HG03439 (cell line): Measurements from ENCODE around the gene GCH1.
A peak's percentile ranks its signal among the peaks of the same experiment; 100 is the strongest.

Source experiments
- ATAC-seq: cut with Tn5 transposase; IDR thresholded peaks from one replicate; pipeline ENCODE4 v1.9.1; 2021; ENCODE audit warnings: mild to moderate bottlenecking, moderate library complexity; ENCODE audit not compliant: unreplicated experiment

GCH1 gene

DNA sequence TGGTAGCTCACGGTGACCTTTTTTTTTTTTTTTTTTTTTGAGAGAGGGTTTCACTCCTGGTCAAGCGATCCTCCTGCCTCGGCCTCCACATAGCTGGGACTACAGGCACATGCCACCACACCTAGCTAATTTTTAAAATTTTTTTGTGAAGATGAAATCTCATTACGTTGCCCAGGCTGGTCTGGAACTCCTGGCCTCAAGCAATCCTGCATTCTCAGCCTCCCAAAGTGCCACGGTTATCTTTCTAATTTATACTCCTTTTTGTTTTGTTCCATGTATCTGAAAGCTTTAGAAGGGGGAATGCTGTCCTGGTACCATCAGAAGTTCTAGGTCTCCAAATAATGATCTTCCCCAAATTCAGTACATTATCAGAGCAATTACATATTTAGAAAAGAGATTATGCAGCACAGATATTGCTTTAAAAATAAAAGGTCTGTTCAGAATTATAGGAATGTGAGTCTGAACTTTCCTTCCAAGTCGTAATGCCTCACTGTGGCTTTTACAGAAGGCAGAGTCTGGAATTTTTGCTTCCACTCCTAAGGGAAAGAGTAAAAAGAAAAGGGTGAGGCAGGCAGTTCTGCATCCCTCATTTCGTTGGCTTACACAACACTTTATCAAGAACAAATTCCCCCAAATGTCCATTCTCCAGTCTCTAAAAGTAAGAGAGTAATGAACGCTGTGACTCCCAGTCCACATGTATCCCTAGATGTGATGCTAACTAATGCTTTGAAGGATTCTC, 73.0 kb downstream of the GCH1 start:
- ATAC-seq: no peak

DNA sequence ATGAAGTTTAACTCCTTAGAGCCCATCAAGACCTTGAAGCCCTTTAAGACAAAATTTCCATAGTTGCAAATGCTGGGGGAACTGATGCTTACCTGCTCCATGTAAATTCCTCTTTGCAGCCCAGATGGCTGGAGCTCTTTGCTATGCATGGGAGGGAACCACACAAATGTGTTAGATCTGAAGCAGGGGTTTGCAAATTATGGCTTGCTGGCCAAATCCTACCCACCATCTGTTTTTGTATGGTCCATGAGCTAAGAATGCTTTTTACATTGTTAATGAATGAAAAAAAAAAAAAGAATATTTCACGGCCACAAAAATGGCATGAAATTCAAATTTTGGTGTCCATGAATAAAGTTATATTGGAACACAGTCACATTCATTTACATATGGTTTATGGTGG, 74.6 kb downstream of the GCH1 start:
- ATAC-seq: no peak

DNA sequence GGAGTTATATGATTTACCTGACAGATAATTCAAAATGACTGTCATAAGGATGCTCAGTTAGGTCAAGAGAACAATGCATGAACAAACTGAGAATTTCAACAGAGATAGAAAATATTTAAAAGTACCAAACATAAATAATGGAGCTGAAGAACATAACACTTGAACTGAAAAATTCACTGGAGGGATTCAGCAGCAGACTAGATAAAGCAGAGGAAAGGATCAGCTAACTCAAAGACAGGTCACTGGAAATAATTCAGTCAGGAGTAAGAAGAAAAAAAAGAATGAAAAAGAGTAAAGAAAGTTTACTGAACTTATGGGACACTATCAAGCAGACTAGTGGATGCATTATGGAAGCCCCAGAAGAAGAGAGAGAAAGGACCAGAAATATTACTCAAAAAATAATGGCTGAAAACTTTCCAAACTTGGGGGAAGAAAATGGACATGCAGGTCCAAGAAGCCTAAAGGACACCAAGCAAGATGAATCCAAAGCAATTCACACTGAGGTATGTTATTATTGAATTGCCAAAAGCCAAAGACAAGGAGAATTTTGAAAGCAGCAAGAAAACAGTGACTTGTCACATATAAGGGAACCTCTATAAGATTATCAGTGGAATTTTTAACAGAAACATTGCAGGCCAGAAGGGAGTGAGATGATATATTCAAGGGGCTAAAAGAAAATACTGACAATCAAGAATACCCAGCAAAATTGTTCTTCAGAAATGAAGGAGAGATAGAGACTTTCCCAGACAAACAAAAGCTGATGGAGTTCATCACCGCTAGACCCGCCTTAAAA, 78.7 kb downstream of the GCH1 start:
- ATAC-seq: no peak

DNA sequence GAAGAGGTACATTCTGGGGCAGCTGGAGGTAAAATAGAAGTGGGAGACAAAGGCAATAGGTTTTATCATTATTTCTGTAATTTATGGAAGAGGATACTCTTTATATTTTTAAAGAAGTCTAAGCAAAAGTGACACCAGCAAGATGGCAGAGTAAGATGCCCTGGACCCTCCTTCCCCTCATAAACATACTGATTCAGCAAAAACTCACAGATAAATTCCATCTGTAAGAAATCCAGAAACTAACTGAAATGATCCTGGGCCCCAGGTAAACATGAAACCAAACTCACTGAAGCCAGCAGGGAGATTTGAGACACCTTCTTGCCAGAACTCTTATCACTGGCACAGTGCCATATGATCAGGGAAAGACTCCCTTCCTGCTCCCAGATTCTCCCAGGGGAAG, 79.9 kb downstream of the GCH1 start:
- no peak for ATAC-seq

DNA sequence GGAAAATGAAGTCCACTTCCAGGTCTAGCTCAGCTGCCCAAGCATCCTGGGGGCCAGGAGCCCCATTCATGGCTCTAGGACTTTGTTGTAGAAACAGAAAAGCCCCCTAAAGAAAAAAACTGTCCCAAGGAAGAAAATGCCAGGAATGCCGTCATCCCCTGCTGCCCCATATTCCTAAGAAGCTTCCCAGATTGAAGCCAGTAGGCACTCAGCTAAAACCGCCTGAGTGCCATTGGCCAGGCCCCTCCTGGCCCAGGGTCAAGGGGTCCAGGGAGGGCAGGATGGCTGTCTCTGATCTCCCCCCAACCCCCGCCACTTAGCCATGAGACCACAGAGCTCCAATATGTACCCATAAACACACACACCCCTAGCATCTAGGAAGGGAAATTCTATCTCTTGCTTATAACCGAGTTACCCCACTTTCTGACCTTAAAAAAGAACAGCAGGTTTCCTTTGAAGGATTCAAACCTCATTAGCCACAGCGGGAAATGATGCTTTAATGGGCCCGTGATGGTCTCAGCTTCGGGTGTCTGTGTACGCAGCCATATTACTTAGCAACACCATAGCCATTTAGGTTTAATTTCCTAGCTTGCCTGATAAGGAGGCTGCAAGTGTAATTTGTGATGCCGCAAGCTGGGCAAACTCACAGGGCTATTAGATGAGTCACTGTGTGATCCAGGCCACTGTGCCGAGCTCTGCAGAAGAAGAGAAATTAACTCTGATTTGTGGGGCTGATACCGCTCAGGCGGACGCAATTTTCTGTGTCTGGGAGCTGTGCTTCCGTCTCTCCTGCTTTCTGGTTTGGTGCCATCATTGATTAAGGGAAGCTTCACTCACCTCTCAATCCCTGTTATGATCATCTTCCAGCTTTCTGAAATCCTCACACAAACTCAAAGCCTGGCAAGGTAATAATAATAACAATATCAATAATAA, 84.2 kb downstream of the GCH1 start:
- no peak for ATAC-seq

DNA sequence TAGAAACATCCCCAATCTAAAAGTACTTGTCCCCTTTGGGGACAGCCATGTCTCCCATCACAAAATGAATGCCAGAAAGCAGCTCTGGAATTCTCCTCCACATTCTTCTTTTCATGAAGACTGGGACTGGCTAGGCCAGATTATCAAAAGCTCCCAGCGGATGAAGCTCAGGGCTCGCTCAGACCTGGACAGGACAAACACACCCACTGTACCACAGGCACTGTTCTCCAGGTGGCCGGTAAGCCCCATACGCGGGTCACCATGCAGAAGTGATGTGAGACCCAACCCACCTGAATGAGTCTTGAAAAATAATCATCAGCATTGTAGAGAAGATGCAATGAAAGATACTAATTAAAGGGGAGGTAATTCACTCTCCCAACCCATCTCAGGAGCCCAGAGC, 85.1 kb downstream of the GCH1 start:
- no peak for ATAC-seq

DNA sequence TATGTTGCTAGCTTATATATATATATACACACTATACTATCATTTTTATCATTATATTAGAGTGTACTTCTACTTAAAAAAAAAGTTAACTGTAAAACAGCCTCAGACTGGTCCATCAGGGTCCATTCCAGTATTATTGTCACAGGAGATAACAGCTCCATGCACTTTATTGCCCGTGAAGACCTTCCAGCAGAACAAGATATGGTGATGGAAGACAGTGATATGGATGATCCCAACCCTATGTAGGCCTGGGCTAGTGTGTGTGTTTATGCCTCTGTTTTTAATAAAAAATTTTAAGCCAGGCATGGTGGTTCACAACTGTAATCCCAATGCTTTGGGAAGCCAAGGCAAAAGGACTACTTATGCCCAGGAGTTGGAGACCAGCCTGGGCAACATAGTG, 86.2 kb downstream of the GCH1 start:
- no peak for ATAC-seq

DNA sequence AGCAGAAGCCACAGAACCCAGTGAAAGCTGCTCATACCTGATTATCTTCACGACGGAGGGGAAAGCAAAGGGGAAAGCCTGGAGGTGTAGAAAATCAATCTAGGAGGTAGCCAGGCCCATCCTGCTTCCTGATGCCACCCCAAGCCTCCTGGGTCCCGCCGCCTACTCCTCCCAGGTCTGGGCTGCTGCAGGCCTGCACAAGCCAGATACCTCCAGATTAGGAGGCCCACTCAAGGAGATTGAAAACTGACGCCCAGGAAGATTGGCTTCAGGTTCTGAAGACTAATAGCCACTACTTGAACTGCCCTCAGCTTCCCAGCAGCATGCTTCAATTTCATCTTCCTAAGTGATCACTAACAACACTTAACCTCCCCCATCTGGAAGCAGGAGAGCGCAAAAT, 87.1 kb downstream of the GCH1 start:
- no peak for ATAC-seq

DNA sequence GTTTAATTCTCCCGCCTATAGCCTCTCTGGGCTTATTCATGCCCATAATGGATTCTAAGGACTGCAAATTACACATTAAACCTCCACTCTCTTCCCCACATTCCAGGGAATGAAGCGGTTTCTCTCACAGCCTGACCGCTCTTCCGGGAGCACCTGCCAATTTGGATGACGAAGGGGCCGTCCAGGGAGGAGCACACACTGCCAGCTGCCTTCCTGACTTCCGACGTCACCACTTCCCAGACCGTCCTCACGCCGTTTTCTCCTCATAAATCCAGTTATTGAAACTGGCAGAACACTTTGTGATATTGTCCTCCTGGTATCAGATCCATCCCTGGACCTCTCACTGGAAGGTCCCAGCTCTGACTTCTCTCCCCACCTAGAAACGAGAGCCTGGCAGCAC, 87.6 kb downstream of the GCH1 start:
- ATAC-seq: no peak

DNA sequence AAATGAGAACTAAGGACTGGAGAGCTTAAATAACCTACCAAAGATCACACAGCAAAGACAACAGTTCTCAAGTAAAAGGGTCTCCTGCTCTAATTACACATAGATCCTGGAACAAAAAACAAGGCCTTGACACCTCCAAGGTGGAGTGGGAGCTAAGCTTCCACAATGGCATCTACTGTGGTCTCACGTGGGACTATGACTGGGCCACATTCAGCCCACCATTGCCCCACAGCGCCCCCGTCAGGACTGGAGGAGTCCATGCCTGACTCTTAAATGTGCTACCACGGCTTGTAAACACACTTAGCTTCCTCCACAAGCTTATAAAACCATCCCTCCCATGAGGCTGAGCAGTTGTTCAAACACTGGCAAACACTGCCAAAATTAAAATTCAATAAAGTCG, 88.5 kb downstream of the GCH1 start:
- ATAC-seq: no peak

DNA sequence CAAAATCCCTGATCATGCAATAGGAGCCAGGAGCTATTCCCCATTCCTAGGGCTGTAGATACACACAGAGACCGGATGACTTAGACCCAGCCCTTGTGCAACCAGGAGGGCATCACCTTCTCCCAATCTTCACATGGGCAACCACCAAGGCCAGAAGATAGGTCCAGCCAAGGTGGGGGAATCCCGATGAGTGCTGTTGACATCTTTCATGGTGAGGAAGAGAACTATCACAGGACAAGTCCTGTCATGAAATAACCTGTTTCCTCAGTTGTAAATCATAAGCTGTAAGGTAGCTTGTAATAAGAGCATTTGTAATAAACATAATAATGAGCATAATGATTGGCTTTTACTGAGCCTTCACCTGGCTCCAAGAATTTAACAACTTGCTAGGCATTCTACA, 89.5 kb downstream of the GCH1 start:
- ATAC-seq: no peak

DNA sequence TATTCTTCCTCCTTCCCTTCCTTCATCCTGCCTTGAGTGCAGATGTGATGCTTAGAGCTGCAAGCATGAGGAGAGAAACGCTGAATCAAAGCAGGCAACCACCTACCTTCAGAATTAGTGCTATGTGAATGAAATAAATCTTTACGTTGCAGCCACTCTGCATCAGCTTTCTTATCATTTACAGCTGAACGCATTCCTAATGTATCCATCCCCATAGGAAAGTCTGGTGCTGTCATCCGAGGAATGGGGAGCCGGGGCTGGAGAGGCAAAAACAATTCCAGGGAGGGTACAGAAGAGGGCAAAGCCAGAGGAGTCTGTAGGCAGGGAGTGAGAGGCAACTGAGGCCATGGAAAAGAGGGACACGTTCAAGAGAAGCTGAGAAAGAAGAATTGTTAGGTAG, 90.0 kb downstream of the GCH1 start:
- ATAC-seq: no peak

DNA sequence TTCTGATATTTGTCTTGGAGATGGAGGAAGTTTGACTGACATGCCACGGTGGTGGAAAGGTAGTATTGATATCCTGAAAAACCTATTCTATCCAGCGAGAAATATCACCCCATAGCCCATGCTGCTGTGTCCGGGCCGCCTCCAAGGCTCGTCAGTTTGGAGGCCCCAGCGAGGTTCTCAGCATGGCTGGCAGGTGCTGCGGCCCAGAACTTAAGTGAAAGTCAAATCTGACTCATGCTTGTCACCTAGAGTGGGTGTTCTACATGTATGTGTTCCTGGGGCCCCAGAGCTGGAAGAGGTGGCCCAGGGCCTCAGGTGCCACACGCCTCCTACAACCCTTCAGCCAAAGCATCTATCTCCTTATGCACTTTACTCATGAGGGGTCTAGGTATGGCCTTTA, 92.9 kb downstream of the GCH1 start:
- ATAC-seq: no peak

DNA sequence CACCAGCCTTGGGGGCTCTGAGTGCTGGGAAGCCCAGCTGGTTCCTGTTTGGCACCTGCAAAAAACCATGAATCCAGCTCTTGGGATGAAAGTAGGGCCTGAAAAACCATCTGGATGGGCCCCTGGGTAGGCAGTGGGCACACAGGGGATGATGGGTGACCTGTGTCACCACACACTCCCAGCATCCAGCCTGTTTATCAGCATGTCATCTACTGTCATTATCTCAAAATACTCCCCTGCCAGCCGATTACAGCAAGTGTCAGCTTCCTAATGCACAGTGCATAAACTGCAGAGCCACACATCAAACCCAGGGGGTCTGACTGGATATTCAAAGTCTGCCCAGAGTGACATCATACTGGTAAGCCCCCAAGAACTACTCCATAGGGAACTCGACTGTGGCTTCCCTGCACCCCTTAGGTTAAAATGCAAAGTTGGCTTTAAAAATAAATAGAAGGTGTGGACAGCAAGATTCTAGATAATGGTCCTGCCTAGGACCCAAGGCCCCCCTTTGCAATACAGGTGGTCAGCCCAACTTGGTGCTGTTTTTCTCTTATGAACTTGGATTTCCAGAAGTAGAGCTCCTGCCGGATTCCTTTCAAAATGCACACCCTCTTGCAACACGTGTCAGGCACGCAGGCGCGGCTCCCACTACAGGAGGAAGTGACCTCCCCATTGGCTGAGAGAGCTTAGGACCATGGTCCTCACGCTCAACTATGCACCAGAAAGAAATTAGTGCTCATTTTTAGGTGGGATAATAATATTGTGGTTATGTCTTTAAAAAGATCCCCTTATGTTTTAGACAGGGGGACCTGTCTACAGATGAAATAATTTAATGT, 94.1 kb downstream of the GCH1 start:
- ATAC-seq: no peak

DNA sequence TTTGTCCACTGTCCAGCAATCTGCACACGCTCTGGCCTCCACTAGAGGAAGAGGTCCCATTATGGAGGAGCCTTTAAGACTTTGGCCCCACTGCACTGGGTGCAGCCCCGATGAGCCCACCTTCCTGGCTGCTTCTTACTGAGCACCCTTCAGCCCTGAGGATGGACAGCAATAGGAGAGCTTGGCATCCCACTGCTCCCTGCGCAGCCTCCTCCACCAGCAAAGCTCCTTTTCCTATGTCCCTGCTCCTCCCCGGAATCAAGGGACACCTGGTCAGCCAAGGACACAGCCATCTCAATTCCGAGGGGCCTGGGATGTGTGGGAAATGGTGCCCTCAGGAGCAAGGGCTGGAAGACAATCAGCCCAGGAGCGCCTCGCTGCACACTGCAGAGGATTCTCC, 94.7 kb downstream of the GCH1 start:
- ATAC-seq: no peak

DNA sequence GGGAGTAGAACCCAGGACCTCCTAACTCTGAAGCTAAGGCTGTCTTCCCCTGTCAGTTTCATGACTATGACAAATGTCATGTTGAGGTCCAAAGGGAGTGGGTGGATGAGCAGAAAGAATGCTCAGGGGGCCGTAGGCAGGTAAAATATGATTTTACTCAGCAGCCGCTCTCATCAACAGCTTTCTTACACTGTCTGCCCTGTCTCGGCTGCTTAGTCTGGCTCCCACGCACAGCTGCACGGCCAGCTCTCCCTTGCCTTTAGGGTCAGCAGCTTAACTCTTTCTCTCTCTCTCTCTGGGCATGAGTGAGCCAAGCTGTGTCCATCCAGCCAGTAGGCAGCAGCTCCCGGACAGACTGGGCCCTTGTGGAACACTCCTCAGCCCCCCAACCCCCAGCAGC, 95.2 kb downstream of the GCH1 start:
- no peak for ATAC-seq

DNA sequence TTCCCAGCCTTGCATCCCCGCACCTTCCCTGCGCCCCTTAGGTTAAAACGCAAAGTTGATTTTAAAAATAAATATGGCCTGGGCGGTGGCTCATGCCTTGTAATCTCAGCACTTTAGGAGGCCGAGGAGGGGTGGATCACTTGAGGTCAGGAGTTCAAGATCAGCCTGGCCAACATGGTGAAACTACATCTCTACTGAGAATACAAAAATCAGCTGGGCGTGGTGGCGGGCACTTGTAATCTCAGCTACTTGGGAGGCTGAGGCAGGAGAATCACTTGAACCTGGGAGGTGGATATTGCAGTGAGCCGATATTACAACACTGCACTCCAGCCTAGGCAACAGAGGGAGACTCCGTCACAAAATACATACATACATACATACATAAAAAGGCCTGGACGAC, 96.0 kb downstream of the GCH1 start:
- no peak for ATAC-seq

DNA sequence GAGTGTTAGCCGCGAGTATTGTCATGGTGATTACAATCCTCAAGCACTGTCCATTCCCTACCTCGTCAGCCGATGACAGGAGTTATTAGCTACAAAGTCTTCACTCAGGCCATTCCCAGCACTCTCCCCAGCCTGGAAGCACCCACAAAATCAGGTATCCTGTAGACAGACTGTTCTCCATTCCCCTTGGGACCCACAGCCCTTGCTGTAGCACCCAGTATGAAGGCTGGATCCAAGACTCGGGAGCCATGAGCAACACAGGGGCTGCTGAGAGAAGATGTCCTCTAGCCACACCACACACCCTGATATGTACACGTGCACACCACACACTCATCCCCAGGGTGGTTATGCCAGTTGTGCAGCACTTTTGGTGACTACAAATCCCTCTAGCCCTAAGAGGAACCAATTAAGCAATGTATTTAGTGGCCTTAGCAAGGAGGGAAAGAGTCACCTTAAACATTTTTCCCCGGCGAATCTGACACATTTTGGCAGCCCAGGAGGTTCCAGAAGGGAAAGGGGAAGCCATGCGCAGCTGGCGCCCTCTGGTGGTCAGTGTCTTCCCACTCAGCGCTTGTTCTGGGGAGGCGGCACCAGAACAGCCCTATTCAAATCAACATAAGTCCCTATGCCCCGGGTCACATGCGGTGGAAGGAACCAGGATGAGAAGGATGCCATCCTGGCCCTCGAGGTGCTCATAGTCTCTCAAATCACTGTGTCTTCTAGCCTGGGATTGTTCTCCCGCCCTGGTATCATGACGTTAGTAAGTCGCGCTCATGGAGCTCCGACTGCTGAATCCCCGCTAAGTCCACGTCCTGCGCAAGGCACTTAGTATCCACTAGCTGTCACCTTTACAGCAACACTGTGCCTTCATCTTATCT, 96.9 kb downstream of the GCH1 start:
- peak; percentile 71 for ATAC-seq

DNA sequence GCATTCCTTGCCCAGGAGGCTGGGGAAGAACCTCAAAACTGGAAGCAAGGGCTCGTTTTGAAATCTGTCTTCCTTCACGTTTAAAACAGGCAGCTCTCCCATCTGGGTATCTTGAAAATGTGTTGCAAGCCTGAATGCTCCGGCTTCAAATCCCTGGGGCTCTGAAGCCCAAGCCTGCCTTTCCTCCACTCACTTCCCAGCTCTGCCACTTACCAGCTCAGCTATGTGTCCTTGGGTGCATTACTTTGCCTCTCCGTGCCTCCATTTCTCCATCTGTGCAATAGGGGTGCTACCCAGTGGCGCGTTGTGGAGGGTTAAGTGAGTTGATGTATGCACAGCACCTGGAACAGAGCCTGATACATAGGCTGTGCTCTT, 97.6 kb downstream of the GCH1 start:
- no peak for ATAC-seq

DNA sequence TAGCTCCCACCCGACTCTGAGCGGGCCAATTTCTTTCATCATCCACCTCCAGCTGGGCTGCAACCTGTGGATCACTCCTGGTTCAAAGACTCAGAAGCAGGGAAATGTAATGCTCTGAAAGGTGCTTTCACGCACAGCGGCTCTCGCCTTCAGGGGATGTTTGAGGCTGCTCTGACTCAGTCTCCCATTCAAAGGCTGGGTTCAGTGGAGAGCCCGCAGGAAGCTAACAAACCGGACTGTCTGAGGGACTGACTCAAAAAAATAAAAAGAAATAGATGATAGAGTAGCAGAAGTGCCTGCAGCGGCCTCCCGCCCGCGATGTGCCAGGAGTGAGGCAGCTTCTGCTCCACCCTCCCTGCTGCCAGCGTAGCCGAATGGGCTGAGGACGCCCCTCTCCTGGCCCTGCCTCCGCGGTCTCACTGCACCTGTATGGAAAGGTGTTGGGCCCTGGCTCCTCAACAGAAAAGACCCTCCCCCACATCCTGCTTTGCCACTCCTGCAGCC, 98.0 kb downstream of the GCH1 start:
- ATAC-seq: no peak
